Stimulated activated CD4-positive, alpha-beta T cell treated with anti-CD3 and anti-CD28 coated beads, Interleukin-15, amount 100 ng/mL, for 24 hours (primary cell): ENCODE measurements around the gene AIFM2.
A peak's percentile ranks its signal among the peaks of the same experiment; 100 is the strongest.
"Not testable (repeated sequence)": the region's sequence is repeated elsewhere in the genome, so short reads cannot be mapped to it uniquely, and the experiment has no call there.

Experiments
- DNase-seq: peaks from one replicate; pipeline ENCODE4 v3.0.0-alpha.2; 2020

Gene AIFM2

DNA sequence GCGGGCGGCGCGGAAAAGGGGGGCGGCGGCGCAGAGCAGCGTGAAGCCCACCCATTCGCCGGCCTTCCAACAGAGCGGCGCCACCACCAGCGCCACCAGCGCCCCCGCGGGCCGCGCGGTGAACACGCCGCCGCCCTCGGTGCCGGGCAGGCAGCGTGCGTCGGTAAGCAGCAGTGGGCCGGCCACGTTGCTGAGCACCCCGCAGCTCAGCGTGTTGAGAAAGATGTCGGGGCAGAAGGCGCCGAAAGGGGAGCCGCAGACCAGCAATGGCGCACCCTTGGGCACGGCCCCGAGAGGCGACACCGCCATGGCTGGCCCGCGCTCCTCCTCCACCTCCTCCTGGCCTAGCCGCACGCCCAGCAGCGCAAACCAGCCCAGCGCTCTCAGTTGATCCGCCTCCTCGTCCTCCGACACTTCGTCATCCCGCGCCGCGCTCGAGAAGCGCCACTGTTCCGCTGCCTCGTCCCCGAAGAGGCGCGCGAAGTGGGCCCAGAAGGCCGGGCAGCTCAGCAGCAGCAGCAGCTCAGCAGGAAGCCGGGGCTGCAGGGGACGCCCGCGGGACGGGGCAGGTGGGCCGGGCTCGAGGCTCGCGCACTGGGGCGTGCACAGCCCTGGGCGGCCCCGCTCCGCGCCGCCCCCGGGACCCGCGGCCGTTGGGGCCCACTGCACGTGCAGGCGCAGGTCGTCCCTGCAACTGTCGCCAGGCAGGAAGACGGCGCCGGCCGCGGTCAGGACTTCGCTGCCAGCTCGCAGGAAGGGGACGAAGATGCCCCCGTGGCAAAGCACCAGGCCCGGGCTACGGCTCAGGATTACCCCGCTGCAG, 13.3 kb upstream of the AIFM2 start:
- DNase-seq: peak; percentile 75

- DNase-seq: no peak
Observed at GRCh38 chr10:70145166-70145665, 12.6 kb upstream of the AIFM2 start.

- DNase-seq: no peak
Observed at GRCh38 chr10:70144372-70145110, 11.9 kb upstream of the AIFM2 start.

- no peak for DNase-seq
Observed at GRCh38 chr10:70142555-70142954, 9.9 kb upstream of the AIFM2 start.

GRCh38 chr10:70140297-70140696, 7.7 kb upstream of the AIFM2 start:
- DNase-seq: no peak

DNA sequence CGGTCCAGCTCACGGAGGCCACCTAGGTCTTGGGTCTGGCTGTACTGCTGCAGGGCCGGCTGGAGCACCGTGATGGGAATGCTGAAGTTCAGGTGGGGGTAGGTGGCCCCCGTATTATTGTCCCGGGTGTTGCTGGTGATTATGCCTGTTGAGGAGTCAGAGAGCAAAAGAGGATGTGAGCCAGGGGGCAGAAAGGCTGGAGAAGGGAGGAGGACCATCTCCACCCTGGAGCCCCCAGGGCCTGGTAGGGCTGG, 7.3 kb upstream of the AIFM2 start:
- no peak for DNase-seq

DNA sequence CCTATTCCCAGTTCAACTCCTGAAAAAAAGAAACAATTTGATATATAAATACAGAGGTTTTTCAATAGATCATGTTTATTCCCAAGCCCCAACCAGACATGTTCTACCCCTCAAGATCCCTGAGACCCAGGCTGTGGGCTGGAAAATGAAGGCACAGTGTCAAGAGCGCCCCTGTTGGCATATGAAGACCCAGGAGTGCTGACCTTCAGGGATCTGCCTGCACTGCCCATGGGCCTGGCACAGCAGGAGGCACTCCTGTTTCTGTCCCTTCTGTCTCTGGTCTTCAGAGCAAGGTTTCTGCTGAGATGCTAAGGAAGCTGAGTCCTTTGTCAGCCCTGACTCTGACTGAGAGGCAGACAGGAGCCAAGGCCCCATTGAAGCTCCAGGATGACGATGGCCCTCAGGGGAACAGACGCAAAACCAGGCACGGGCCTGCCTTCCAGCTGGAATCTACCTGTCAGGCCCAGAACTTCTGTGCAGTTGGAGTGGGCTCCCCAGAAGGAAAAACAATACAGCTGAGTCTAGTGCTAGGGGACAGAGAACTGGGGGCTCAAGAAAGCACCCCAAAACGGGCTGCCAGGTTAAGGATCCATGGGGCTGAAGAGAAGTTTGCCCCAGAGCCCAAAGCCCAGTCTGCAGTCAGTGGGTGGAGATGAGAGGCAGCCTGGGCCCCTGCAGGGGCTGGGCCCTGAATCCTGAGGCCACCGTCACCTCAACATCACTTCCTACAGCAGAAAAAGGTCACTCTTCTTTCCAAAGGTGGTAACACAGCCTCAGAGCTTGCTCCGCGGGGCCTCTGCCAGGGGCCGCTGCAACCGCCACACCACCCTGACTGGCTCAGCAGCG, 6.7 kb upstream of the AIFM2 start:
- DNase-seq: no peak

GRCh38 chr10:70137927-70138883, 5.6 kb upstream of the AIFM2 start:
- DNase-seq: no peak

- no peak for DNase-seq
Observed at GRCh38 chr10:70137135-70137534, 4.5 kb upstream of the AIFM2 start.

DNA sequence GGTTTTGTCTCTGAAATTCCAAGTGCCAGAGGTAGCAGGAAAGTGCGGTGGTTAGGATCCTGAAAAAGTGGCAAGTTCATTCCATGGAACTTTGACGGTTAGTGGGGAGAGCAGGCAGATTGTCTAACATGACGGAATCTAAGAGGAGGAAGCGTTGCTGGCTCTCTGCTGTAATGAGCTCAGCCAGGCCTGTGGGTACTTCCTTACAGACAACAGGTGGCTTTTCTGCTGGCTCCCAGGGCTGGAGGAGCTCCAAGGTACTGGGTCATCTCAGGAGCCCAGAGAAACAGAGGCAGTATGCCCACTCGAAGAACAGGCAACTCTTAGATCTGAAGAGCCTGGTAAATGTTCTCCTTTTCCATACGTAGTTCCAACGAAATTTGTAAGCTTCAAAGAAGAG, 3.1 kb upstream of the AIFM2 start:
- no peak for DNase-seq

DNA sequence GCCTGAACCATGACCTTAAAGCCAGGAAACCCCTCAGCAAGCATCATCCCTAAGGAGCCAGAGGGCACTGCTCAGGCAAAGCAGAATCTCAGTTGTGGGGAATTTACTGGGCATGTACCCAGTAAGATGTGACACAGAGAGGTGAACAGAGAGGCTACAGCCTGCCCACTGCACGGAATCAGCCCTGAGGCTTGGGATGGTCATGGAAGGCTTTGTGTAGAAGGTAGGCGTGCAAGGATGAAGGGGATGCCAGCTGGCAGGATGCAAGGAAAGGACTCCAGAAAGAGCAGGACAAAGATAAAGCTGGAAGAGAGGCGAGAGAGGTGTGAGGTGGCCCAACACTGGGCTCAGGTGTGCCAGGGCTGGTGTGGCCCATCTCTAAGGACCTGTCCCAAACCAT, 2.4 kb upstream of the AIFM2 start:
- no peak for DNase-seq

DNA sequence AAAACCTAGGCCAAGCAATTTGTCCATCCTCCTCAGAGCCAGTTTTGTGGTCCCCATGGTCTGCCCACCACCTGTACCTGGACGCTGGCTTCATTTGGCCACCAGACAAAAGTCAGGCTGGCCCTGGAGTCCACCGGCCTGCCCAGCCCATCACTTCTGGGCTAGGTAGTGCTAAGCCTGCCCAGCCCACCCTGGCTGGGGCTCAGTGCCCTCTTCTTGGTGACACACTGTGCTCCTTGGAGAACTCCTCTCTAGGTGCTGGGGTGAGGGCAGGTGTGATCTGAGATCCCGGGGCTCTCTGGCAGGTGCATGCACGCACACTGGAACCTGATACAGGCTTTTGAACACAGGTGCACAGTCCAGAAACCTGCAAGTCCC, 1.1 kb downstream of the AIFM2 start:
- DNase-seq: no peak

GRCh38 chr10:70130878-70131559, 1.6 kb downstream of the AIFM2 start:
- no peak for DNase-seq

DNA sequence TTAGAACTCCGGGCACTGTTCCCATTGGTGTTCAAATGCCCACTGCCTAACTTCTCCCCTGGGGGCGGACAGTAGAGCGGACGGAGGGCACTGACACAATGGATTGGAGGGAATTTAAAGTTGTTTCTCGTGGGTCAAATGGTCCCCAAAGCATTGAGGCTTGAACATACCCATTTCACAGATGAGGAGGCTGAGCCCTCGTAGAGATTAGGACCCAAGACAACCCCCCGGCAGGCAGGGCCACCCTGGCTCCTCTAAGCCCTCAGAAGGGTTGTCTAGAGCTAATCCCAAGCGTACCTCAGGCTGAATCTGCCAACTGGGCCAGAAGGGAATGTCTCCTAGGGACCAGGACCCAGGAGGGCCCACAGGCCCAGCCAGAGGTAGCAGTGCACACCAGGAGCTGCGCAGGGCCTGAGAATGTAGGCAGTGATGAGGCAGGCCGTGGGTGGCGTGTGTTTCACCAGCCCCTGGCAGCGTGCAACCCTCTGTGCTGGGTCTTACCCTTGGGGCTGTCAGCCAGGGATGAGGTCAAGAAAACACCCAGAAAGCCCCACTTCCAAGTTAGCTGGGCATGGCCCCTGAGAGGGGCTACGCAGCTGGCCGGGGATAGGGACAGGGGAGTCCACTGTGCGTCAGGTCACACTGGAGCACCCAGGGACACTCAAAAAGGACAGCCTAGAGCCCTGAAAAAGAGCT, 5.8 kb downstream of the AIFM2 start:
- DNase-seq: no peak

GRCh38 chr10:70125918-70126552, 6.6 kb downstream of the AIFM2 start:
- DNase-seq: no peak

GRCh38 chr10:70124918-70125317, 7.7 kb downstream of the AIFM2 start:
- DNase-seq: no peak

DNA sequence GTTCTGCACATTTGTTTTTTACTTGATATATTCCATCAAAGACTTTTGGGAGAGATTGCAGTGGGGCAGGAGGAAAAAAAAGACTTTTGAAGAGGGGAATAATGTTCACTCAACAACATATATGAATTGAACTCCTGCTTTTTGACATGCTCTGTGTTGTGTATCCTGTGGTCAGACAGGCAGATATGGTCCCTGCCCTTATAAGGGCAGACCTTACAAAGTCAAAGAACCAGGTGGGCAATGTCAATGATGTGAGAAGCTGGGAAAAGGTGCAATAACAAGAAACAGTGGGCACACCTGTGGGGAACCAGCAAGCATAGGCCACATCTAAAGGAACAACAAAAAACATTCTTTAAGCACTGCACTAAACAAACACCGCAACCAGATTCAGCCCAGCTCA, 8.2 kb downstream of the AIFM2 start:
- DNase-seq: no peak

- no peak for DNase-seq
Observed at GRCh38 chr10:70123817-70124216, 8.8 kb downstream of the AIFM2 start.

GRCh38 chr10:70123166-70123565, 9.5 kb downstream of the AIFM2 start:
- not testable (repeated sequence) for DNase-seq

- no peak for DNase-seq
Observed at GRCh38 chr10:70122742-70123141, 9.9 kb downstream of the AIFM2 start.
